NCI-H774 (cell line): Measurements from ENCODE around the gene RILPL2.
"Not testable (repeated sequence)": the region's sequence is repeated elsewhere in the genome, so short reads cannot be mapped to it uniquely, and the experiment has no call there.

Source experiments
- DNase-seq: peaks from one replicate; lab custom pipeline; 2025; lab: John Stamatoyannopoulos, UW

The RILPL2 gene

GRCh38 chr12:123449856-123450255, 13.4 kb upstream of the RILPL2 start:
- DNase-seq, result no peak

GRCh38 chr12:123449249-123449733, 12.8 kb upstream of the RILPL2 start:
- no peak for DNase-seq

- DNase-seq, result no peak
These were observed 9.8 kb upstream of the RILPL2 start for GRCh38 chr12:123446333-123446713.

- no peak for DNase-seq
These were observed 9.2 kb upstream of the RILPL2 start for GRCh38 chr12:123445388-123446332.

GRCh38 chr12:123444092-123445026, 7.9 kb upstream of the RILPL2 start:
- DNase-seq, result no peak

- no peak for DNase-seq
These were observed 6.3 kb upstream of the RILPL2 start for GRCh38 chr12:123442774-123443173.

GRCh38 chr12:123441523-123442164, 5.2 kb upstream of the RILPL2 start:
- no peak for DNase-seq

- no peak for DNase-seq
These were observed 858 bp downstream of the RILPL2 start for GRCh38 chr12:123435636-123436016.

GRCh38 chr12:123433615-123434014, 2.9 kb downstream of the RILPL2 start:
- DNase-seq, result no peak

GRCh38 chr12:123431951-123432817, 4.3 kb downstream of the RILPL2 start:
- DNase-seq, result not testable (repeated sequence)

- DNase-seq, result not testable (repeated sequence)
These were observed 7.4 kb downstream of the RILPL2 start for GRCh38 chr12:123429101-123429500.

- no peak for DNase-seq
These were observed 7.9 kb downstream of the RILPL2 start for GRCh38 chr12:123428591-123428990.

- DNase-seq, result no peak
These were observed 9.3 kb downstream of the RILPL2 start for GRCh38 chr12:123427036-123427769.

GRCh38 chr12:123421314-123421713, 15.2 kb downstream of the RILPL2 start:
- DNase-seq, result no peak

GRCh38 chr12:123410041-123410412, 26.5 kb downstream of the RILPL2 start:
- DNase-seq, result no peak

- not testable (repeated sequence) for DNase-seq
These were observed 27.0 kb downstream of the RILPL2 start for GRCh38 chr12:123409284-123410040.

GRCh38 chr12:123408619-123409018, 27.9 kb downstream of the RILPL2 start:
- DNase-seq, result not testable (repeated sequence)

- not testable (repeated sequence) for DNase-seq
These were observed 28.6 kb downstream of the RILPL2 start for GRCh38 chr12:123407934-123408333.

GRCh38 chr12:123407269-123407668, 29.2 kb downstream of the RILPL2 start:
- not testable (repeated sequence) for DNase-seq

GRCh38 chr12:123404581-123404980, 31.9 kb downstream of the RILPL2 start:
- DNase-seq, result no peak
